GM12865 (cell line): ENCODE measurements around the gene TAOK1.
"Not testable (repeated sequence)": the region's sequence is repeated elsewhere in the genome, so short reads cannot be mapped to it uniquely, and the experiment has no call there.

Source experiments
- DNase-seq: peaks from one replicate; pipeline ENCODE4 v3.0.0; 2010; ENCODE audit warnings: low read depth
- H3K4me3 ChIP-seq: 2 replicates; pipeline ENCODE4 v1.5.1; 2011; ENCODE audit warnings: mild to moderate bottlenecking, low read depth, low read length, control low read depth
- CTCF ChIP-seq: IDR thresholded peaks from 2 replicates; pipeline ENCODE4 v1.5.1; 2011; ENCODE audit warnings: low read length, control low read depth, low read depth, inconsistent platforms; ENCODE audit not compliant: insufficient read depth; ENCODE audit errors: missing control alignments

Gene TAOK1

GRCh38 chr17:29557085-29557738, 167.0 kb downstream of the TAOK1 start:
- TF ChIP-seq CTCF: no peak
- H3K4me3 ChIP-seq: no peak overlapping the region
- no peak for DNase-seq

GRCh38 chr17:29557739-29558116, 167.6 kb downstream of the TAOK1 start:
- H3K4me3 ChIP-seq: no peak overlapping the region
- no peak for TF ChIP-seq CTCF
- DNase-seq: no peak

GRCh38 chr17:29558139-29558538, 168.0 kb downstream of the TAOK1 start:
- not testable (repeated sequence) for DNase-seq, H3K4me3 ChIP-seq

GRCh38 chr17:29559640-29560039, 169.5 kb downstream of the TAOK1 start:
- H3K4me3 ChIP-seq: no peak overlapping the region
- no peak for DNase-seq
- no peak for TF ChIP-seq CTCF

GRCh38 chr17:29560316-29560715, 170.2 kb downstream of the TAOK1 start:
- H3K4me3 ChIP-seq: no peak overlapping the region
- no peak for TF ChIP-seq CTCF
- DNase-seq: no peak

- DNase-seq: no peak
- H3K4me3 ChIP-seq: no peak overlapping the region
- TF ChIP-seq CTCF: no peak
Measured at GRCh38 chr17:29561554-29562517, 171.7 kb downstream of the TAOK1 start.

- DNase-seq: no peak
- TF ChIP-seq CTCF: no peak
Measured at GRCh38 chr17:29562615-29563014, 172.5 kb downstream of the TAOK1 start.

More at GRCh38 chr17:29562615-29563014, 172.5 kb downstream of the TAOK1 start:
- no peak overlapping the region for H3K4me3 ChIP-seq
